ENCODE measurements around the gene MEGF9.
A peak's percentile ranks its signal among the peaks of the same experiment; 100 is the strongest.

MEGF9 gene

GRCh38 chr9:120696551-120697230 is 17.6 kb downstream of the MEGF9 start:
- Mint-ChIP-seq H3K4me1 (peaks cover 36% of the 10 kb centered on the region), H3K9me3 (no peaks in the 10 kb centered on the region), H3K27me3 (no peaks in the 10 kb centered on the region), H3K4me3 (no peak overlapping the region), H3K27ac (no peak overlapping the region)
- no peak for DNase-seq
- no peak for ATAC-seq

DNA sequence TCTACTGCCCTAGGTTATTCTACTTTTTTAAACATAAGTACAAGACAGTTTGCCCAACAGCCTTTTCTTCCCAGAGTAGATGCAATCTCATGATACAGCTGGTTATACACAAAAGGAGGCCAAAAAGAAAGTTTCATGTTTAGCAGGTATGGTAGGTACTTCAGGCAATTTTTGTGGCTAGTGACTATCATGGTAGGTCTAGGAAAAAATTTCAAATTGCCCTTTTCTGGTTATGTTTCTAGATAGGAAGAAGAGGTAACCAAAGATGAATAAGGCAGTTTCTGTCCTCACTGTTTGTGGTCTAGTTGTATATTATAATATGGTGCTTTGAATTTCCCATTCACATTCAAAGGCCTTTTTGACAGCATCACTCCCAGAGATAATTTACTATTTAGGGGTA is 19.7 kb downstream of the MEGF9 start:
- peaks cover 36% of the 10 kb centered on the region for H3K4me1 Mint-ChIP-seq
- no peak for DNase-seq
- no peak overlapping the region for H3K27ac Mint-ChIP-seq
- H3K9me3 Mint-ChIP-seq: no peaks in the 10 kb centered on the region
- H3K27me3 Mint-ChIP-seq: no peaks in the 10 kb centered on the region
- peak overlapping the region in 1 of 2 donors; percentile 38 for H3K4me3 Mint-ChIP-seq
- ATAC-seq: peak; percentile 89

GRCh38 chr9:120693700-120694008 is 20.6 kb downstream of the MEGF9 start:
- ATAC-seq (no peak), DNase-seq (no peak)
- Mint-ChIP-seq H3K4me1 (peaks cover 36% of the 10 kb centered on the region), H3K27me3 (no peaks in the 10 kb centered on the region), H3K4me3 (peak overlapping the region in 1 of 2 donors; percentile 27), H3K27ac (no peak overlapping the region), H3K9me3 (no peaks in the 10 kb centered on the region)

GRCh38 chr9:120692901-120693699 is 21.2 kb downstream of the MEGF9 start:
- ATAC-seq: peak; percentile 54
- Mint-ChIP-seq H3K9me3 (no peaks in the 10 kb centered on the region), H3K4me1 (peaks cover 36% of the 10 kb centered on the region), H3K27ac (peak overlapping the region in 1 of 2 donors; percentile 70), H3K27me3 (no peaks in the 10 kb centered on the region), H3K4me3 (peak overlapping the region; percentile 36 to 46)
- DNase-seq: no peak

GRCh38 chr9:120690372-120690771 is 23.9 kb downstream of the MEGF9 start:
- peaks cover 32% of the 10 kb centered on the region for H3K4me1 Mint-ChIP-seq
- H3K27me3 Mint-ChIP-seq: no peaks in the 10 kb centered on the region
- H3K27ac Mint-ChIP-seq: no peak overlapping the region
- H3K4me3 Mint-ChIP-seq: no peak overlapping the region
- DNase-seq (no peak), ATAC-seq (no peak)
- H3K9me3 Mint-ChIP-seq: no peaks in the 10 kb centered on the region

DNA sequence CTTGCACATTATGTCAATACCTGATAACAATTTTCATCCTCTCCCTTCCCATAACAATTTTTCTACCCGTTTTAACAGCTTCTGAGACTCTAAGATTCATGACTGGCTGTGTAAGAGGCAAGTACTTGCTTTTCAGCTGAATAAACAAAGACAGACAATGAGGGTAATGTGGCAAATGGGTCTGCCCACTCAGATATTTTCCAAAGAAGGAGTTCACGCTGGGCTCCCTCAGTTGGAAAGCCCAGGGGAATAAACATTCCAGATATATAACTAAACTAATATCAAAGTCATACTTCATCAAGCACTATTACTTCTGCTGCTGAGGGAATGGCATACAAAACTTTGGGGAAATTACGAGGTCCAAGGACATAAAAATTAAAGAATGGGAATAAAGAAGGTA is 24.4 kb downstream of the MEGF9 start:
- Mint-ChIP-seq H3K4me3 (no peak overlapping the region), H3K27me3 (no peaks in the 10 kb centered on the region), H3K9me3 (no peaks in the 10 kb centered on the region), H3K4me1 (peaks cover 27% of the 10 kb centered on the region), H3K27ac (no peak overlapping the region)
- ATAC-seq (no peak), DNase-seq (no peak)

DNA sequence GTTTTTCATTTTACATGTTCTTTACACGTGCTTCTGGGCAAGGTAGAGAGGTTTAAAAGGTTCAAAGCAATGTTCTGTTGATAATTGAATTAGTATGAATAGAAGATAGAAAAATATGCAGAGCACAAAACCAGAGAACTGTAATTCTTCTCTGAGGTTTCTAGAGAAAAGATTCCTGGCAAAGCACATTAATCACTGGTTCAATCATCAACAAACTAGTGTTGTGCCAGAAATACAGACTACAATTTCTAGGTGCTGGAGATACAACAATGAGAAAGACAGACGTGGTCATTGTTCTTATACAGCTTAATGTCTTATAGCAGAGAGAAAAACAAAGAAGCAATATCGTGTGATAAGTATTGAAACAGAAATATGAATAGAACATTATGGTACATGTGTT is 25.5 kb downstream of the MEGF9 start:
- no peak overlapping the region for H3K4me3 Mint-ChIP-seq
- H3K27me3 Mint-ChIP-seq: no peaks in the 10 kb centered on the region
- ATAC-seq (no peak), DNase-seq (no peak)
- H3K4me1 Mint-ChIP-seq: peaks cover 16% of the 10 kb centered on the region
- H3K27ac Mint-ChIP-seq: no peak overlapping the region
- no peaks in the 10 kb centered on the region for H3K9me3 Mint-ChIP-seq

DNA sequence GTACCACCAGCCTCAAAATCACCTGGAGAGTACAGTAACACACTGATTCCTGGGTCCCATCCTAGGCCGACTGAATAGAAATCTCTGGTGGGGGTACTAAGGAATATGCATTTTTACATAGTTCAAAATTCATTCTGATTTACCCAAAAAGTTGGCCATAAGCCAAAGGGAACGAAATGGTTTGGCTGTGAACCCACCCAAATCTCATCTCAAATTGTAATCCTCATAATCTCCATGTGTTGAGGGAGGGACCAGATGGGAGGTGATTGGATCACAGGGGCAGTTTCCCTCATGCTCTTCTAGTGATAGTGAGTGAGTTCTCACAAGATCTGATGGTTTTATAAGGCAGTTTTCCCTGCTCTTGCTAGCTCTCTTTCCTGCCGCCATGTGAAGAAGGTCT is 31.1 kb downstream of the MEGF9 start:
- H3K4me3 Mint-ChIP-seq: no peak overlapping the region
- no peaks in the 10 kb centered on the region for H3K27me3 Mint-ChIP-seq
- ATAC-seq (no peak), DNase-seq (no peak)
- H3K27ac Mint-ChIP-seq: no peak overlapping the region
- H3K4me1 Mint-ChIP-seq: no peaks in the 10 kb centered on the region
- no peaks in the 10 kb centered on the region for H3K9me3 Mint-ChIP-seq

- ATAC-seq (no peak), DNase-seq (no peak)
- Mint-ChIP-seq H3K27me3 (no peaks in the 10 kb centered on the region), H3K4me3 (no peak overlapping the region), H3K4me1 (no peaks in the 10 kb centered on the region), H3K9me3 (no peaks in the 10 kb centered on the region), H3K27ac (no peak overlapping the region)
Observed at GRCh38 chr9:120681121-120681520, 33.1 kb downstream of the MEGF9 start.

DNA sequence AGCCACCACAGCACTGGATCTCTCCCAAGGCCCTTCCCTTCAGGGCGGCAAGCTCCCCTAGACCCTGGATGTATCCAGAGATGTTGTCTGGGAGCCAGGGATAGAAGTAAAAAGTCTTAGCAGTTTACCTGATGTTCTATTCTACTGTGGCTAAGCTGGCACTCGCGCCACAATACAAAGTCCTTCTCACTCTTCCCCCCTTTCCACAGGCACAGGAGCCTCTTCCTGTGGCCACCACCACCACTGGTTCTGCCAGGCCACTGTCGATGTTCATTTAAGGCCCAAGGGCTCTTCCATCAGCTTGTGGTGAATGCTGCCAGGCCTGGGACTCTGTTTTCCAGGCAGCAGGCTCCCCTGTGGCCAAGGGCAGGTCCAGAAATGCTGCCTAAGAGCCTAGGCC is 33.7 kb downstream of the MEGF9 start:
- Mint-ChIP-seq H3K27me3 (no peaks in the 10 kb centered on the region), H3K9me3 (no peaks in the 10 kb centered on the region), H3K4me3 (no peak overlapping the region), H3K4me1 (no peaks in the 10 kb centered on the region), H3K27ac (peak overlapping the region in 1 of 2 donors; percentile 88)
- ATAC-seq (no peak), DNase-seq (no peak)

DNA sequence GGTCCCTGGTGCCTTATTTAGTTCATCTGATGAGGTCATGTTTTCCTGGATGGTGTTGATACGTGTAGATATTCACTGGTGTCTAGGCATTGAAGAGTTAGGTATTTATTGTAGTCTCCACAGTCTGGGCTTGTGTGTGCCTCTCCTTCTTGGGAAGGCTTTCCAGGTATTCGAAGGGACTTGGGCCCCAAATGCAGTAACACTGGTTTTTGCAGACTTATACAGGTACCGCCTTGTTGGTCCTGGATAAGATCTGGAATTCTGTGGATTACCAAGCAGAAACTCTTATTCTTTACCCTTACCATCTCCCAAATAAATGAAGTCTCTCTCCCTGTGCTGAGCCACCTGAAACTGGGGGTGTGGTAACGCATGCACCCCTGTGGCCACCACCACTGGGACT is 34.1 kb downstream of the MEGF9 start:
- H3K27ac Mint-ChIP-seq: no peak overlapping the region
- ATAC-seq: no peak
- H3K9me3 Mint-ChIP-seq: no peaks in the 10 kb centered on the region
- no peak for DNase-seq
- H3K27me3 Mint-ChIP-seq: no peaks in the 10 kb centered on the region
- H3K4me3 Mint-ChIP-seq: no peak overlapping the region
- no peaks in the 10 kb centered on the region for H3K4me1 Mint-ChIP-seq

- no peak overlapping the region for H3K4me3 Mint-ChIP-seq
- no peaks in the 10 kb centered on the region for H3K4me1 Mint-ChIP-seq
- DNase-seq: no peak
- no peaks in the 10 kb centered on the region for H3K9me3 Mint-ChIP-seq
- ATAC-seq: no peak
- H3K27me3 Mint-ChIP-seq: no peaks in the 10 kb centered on the region
- no peak overlapping the region for H3K27ac Mint-ChIP-seq
Observed at GRCh38 chr9:120677965-120678364, 36.3 kb downstream of the MEGF9 start.

DNA sequence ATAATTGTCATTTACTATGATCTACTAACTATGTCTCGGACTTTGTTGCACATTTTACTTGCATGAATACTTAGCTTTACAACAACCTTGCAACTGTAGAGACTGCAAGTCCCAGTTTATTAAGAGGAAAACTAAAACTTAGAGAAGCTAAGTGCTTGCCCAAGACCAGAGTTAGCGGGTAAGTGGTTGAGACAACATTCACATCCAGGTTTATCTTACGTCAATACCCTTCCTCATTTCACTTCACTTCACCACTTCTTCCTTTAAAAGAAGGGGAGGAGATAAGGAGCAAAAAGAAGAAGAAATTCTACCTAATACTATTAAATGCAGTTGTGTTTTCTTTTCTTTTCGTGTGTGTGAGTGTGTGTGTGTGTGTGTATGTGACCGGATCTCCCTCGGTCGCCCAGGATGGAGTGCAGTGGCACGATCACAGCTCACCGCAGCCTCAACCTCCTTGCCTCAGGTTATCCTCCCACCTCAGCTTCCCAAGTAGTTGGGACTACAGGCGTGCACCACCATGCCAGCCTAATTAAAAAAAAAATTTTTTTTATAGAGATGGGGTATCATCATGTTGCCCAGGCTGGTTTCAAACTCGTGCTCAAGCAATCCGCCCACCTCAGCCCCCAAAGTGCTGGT is 37.4 kb downstream of the MEGF9 start:
- DNase-seq (no peak), ATAC-seq (no peak)
- H3K4me1 Mint-ChIP-seq: no peaks in the 10 kb centered on the region
- H3K27me3 Mint-ChIP-seq: no peaks in the 10 kb centered on the region
- no peak overlapping the region for H3K4me3 Mint-ChIP-seq
- no peaks in the 10 kb centered on the region for H3K9me3 Mint-ChIP-seq
- no peak overlapping the region for H3K27ac Mint-ChIP-seq

GRCh38 chr9:120668399-120668798 is 45.9 kb downstream of the MEGF9 start:
- DNase-seq (no peak), ATAC-seq (no peak)
- H3K27ac Mint-ChIP-seq: no peak overlapping the region
- H3K4me1 Mint-ChIP-seq: no peaks in the 10 kb centered on the region
- no peaks in the 10 kb centered on the region for H3K9me3 Mint-ChIP-seq
- H3K27me3 Mint-ChIP-seq: no peaks in the 10 kb centered on the region
- no peak overlapping the region for H3K4me3 Mint-ChIP-seq

DNA sequence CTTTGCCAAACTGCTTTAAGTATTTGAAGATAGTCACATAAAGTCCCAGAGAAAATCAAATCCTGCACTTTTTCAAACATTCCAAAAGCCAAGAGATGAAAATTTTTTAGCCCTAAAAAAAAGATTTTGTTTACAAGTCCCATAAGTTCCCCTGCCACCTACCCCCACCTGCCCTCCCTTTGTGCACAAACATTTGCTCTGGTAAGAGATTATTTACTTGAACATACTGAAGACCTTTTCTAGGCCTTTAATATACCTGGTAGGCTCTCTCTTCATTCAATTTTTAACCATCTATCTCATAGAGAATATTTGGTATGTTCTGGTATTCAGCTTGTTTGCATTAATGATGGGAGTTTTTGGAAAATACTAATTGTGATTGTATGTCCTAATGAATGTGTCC is 50.3 kb downstream of the MEGF9 start:
- H3K4me1 Mint-ChIP-seq: no peaks in the 10 kb centered on the region
- no peak for ATAC-seq
- no peaks in the 10 kb centered on the region for H3K9me3 Mint-ChIP-seq

GRCh38 chr9:120663380-120663779 is 50.9 kb downstream of the MEGF9 start:
- ATAC-seq: no peak
- H3K27me3 Mint-ChIP-seq: no peaks in the 10 kb centered on the region
- H3K27ac Mint-ChIP-seq: no peak overlapping the region
- H3K4me1 Mint-ChIP-seq: no peaks in the 10 kb centered on the region
- H3K9me3 Mint-ChIP-seq: no peaks in the 10 kb centered on the region
- DNase-seq: no peak
- no peak overlapping the region for H3K4me3 Mint-ChIP-seq

More for the DNA sequence above, 50.3 kb downstream of the MEGF9 start:
- no peak overlapping the region for H3K27ac Mint-ChIP-seq
- H3K27me3 Mint-ChIP-seq: no peaks in the 10 kb centered on the region
- no peak overlapping the region for H3K4me3 Mint-ChIP-seq
- no peak for DNase-seq
